DND-41 (cell line): ENCODE results near the gene ZNF653.
"Not testable (repeated sequence)": the region's sequence is repeated elsewhere in the genome, so short reads cannot be mapped to it uniquely, and the experiment has no call there.

Experiments
- ATAC-seq: fragments of 200-7000 bp; cut with Tn5 transposase; 3 replicates; pipeline ENCODE4 v1.9.1; 2021; ENCODE audit warnings: low read depth; ENCODE audit not compliant: insufficient read depth
- DNase-seq: peaks from one replicate; pipeline ENCODE4 v3.0.0-alpha.2; 2020
- H2AFZ ChIP-seq: 2 replicates; pipeline ENCODE4 v1.6.0; 2012; ENCODE audit warnings: low read depth, low read length
- H3K27ac ChIP-seq: 2 replicates; pipeline ENCODE4 v1.5.1; 2012; ENCODE audit warnings: low read length, inconsistent platforms
- H3K27me3 ChIP-seq: fragments of 200-600 bp; sonication (generic); 2 replicates; pipeline ENCODE4 v1.6.0; 2012; ENCODE audit warnings: low read length, mild to moderate bottlenecking, inconsistent platforms; ENCODE audit not compliant: insufficient read depth, poor library complexity
- H3K36me3 ChIP-seq: 2 replicates; pipeline ENCODE4 v1.5.1; 2012; ENCODE audit warnings: low read length, inconsistent platforms; ENCODE audit not compliant: insufficient read depth
- H3K4me1 ChIP-seq: 2 replicates; pipeline ENCODE4 v1.5.1; 2012; ENCODE audit warnings: mild to moderate bottlenecking, low read length; ENCODE audit not compliant: insufficient read depth
- H3K4me2 ChIP-seq: 2 replicates; pipeline ENCODE4 v1.6.0; 2012; ENCODE audit warnings: mild to moderate bottlenecking, moderate library complexity, low read length, inconsistent platforms; ENCODE audit not compliant: insufficient read depth
- H3K4me3 ChIP-seq, 2 experiments: fragments of 200-600 bp in 1 of 2; shearing (Covaris generic) in 1 of 2; 2 replicates each; pipeline ENCODE4 v1.5.1; 2012 to 2016; ENCODE audit warnings: inconsistent platforms in 2 of 2, low read length in 2 of 2, mild to moderate bottlenecking in 2 of 2, low read depth in 1 of 2, moderate library complexity in 1 of 2
- H3K79me2 ChIP-seq: 2 replicates; pipeline ENCODE4 v1.6.0; 2012; ENCODE audit warnings: low read length, inconsistent platforms; ENCODE audit not compliant: insufficient read depth
- H3K9ac ChIP-seq: 2 replicates; pipeline ENCODE4 v1.6.0; 2012; ENCODE audit warnings: low read depth, mild to moderate bottlenecking, inconsistent platforms, low read length, moderate library complexity
- H3K9me3 ChIP-seq: 2 replicates; pipeline ENCODE4 v1.5.1; 2012; ENCODE audit warnings: low read length, moderate library complexity, mild to moderate bottlenecking, inconsistent platforms; ENCODE audit not compliant: insufficient read depth, severe bottlenecking
- H4K20me1 ChIP-seq: 2 replicates; pipeline ENCODE4 v1.6.0; 2012; ENCODE audit warnings: low read length; ENCODE audit not compliant: insufficient read depth
- EZH2 ChIP-seq: IDR thresholded peaks from 3 replicates; pipeline ENCODE4 v1.6.1; 2012; ENCODE audit warnings: borderline replicate concordance, low read depth, mild to moderate bottlenecking, moderate library complexity, low read length, inconsistent platforms; ENCODE audit not compliant: severe bottlenecking
- TF ChIP-seq, protein P1 (sequence below): IDR thresholded peaks from 2 replicates; pipeline ENCODE4 v1.5.1; 2012; ENCODE audit warnings: borderline replicate concordance, low read length, moderate library complexity, mild to moderate bottlenecking; ENCODE audit not compliant: poor library complexity, severe bottlenecking; ENCODE audit errors: extremely low read depth

ZNF653 gene

DNA sequence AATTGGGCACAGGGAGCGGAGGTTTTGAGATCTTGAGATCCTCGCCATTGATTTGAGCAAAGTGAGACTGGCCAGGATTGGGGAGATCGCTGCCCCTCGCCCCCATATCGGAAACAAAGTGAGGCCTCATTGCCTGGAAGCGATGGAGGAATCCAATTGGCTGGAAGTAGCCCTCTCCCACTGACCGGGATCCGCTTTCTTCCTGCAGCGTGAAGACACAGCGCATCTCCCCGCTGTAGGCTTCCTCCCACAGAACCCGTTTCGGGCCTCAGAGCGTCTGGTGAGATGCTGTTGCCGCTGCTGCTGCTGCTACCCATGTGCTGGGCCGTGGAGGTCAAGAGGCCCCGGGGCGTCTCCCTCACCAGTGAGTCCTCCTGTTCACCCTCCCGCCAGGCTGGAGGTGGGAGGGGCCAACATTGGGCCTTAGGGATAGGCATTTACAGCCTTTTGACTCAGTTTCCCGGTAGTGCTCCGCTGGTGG, 69.8 kb downstream of the ZNF653 start:
- Histone ChIP-seq H2AFZ (peak overlapping the region; percentile 82), H3K27me3 (no peaks in the 10 kb centered on the region)
- no peak for DNase-seq

DNA sequence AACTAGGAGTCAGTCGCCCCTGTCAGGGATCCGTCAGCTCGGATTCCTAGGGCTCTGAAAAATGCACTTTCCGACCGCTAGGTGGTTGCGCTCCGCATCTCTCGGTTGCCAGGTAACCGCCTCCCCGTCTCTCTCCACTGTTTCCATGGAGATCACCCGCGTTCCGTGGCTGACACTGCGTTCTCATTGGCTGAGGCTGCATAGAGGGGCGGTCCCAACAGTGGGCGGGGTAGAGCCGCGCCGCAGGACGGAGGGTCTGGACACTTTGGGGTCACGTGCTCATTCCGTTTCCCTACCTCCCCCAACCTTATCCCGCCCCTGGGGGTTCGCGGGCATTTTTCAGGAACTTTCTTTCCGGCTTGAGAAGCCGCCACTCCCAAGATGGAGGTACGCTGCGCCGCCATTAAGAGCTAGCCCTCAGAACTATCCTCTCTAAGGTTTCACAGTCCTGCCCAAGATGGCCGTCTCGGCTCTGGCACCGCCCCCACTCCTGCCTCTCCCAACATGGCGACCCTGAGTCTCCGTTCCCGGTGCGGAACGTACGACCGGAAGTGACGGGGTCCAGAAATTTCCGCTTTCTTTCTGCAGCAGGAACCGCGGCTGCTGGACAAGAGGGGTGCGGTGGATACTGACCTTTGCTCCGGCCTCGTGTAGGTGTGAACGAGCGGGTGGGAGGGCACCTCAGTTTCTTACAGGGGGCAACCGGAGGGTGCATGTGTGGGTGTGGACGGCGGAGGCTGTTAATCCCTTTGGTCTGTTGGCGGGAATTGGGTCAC, 70.4 kb downstream of the ZNF653 start, which contains the start of the genes ODAD3 and PRKCSH:
Gene ODAD3, minus strand, starts transcription at position 65 of the 776 bp plus-strand sequence. CDS start 105 bp downstream, outside the sequence.
Gene PRKCSH, plus strand, starts transcription at position 579 of the 776 bp plus-strand sequence. CDS start 483 bp downstream, outside the sequence.
- TF ChIP-seq EZH2, result no peak
- TF ChIP-seq, protein P1, sequence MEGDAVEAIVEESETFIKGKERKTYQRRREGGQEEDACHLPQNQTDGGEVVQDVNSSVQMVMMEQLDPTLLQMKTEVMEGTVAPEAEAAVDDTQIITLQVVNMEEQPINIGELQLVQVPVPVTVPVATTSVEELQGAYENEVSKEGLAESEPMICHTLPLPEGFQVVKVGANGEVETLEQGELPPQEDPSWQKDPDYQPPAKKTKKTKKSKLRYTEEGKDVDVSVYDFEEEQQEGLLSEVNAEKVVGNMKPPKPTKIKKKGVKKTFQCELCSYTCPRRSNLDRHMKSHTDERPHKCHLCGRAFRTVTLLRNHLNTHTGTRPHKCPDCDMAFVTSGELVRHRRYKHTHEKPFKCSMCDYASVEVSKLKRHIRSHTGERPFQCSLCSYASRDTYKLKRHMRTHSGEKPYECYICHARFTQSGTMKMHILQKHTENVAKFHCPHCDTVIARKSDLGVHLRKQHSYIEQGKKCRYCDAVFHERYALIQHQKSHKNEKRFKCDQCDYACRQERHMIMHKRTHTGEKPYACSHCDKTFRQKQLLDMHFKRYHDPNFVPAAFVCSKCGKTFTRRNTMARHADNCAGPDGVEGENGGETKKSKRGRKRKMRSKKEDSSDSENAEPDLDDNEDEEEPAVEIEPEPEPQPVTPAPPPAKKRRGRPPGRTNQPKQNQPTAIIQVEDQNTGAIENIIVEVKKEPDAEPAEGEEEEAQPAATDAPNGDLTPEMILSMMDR, result peak; percentile 94
- peak within 1 kb of the TSS; percentile 86 for H2AFZ ChIP-seq

More for the DNA sequence above, 69.8 kb downstream of the ZNF653 start:
- peaks cover 36% of the 10 kb centered on the region for H3K4me1 ChIP-seq
- peak overlapping the region; percentile 71 for H3K9ac ChIP-seq
- TF ChIP-seq, protein P1, result no peak
- no peak for TF ChIP-seq EZH2
- H3K36me3 ChIP-seq, result peaks cover 43% of the 10 kb centered on the region
- peak overlapping the region; percentile 86 for H3K4me2 ChIP-seq
- no peak for ATAC-seq
- peak overlapping the region; percentile 50 to 82; a peak in 3 of 4 replicates for H3K4me3 ChIP-seq
- peaks cover 28% of the 10 kb centered on the region for H3K79me2 ChIP-seq
- no peaks in the 10 kb centered on the region for H3K9me3 ChIP-seq
- H3K27ac ChIP-seq, result peak overlapping the region; percentile 89
- H4K20me1 ChIP-seq, result peaks cover 17% of the 10 kb centered on the region

DNA sequence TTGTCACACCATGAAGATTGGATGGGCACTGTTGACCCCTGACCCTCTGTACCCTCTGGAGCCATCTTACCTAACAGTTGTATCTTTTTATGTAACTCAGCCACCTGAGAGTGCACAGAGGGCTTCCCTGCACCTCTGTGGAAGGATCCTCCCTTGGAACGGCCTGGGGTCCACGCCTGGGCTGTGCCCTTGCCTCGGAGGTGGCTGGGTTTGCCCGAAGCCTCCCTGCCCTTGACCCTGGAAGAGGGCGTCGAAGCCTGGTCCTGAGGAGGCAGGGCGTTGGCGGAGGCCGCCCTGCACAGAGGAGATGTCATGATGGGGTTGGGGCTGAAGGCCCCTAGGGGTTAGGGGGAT, 71.0 kb downstream of the ZNF653 start:
- DNase-seq (no peak), ATAC-seq (peak; percentile 7)
- H3K27me3 ChIP-seq, result no peaks in the 10 kb centered on the region
- H4K20me1 ChIP-seq, result peaks cover 14% of the 10 kb centered on the region
- H3K27ac ChIP-seq, result peak overlapping the region; percentile 49
- peak overlapping the region; percentile 80 for H3K4me2 ChIP-seq
- peak overlapping the region in 1 of 2 experiments; percentile 82; a peak in 3 of 4 replicates for H3K4me3 ChIP-seq
- peaks cover 34% of the 10 kb centered on the region for H3K36me3 ChIP-seq
- peaks cover 32% of the 10 kb centered on the region for H3K4me1 ChIP-seq
- no peaks in the 10 kb centered on the region for H3K9me3 ChIP-seq
- peak overlapping the region; percentile 86 for H2AFZ ChIP-seq
- H3K79me2 ChIP-seq, result peaks cover 25% of the 10 kb centered on the region
- TF ChIP-seq EZH2, result no peak
- TF ChIP-seq, protein P1, result no peak
- peak overlapping the region; percentile 51 for H3K9ac ChIP-seq

More for the DNA sequence above, 70.4 kb downstream of the ZNF653 start, which contains the start of the genes ODAD3 and PRKCSH:
- peak within 1 kb of the TSS; percentile 50 to 82; a peak in 3 of 4 replicates for H3K4me3 ChIP-seq
- no peaks in the 10 kb centered on the region for H3K27me3 ChIP-seq
- peak within 1 kb of the TSS; percentile 71 for H3K9ac ChIP-seq
- peaks cover 32% of the 10 kb centered on the region for H3K4me1 ChIP-seq
- DNase-seq (peak; percentile 100), ATAC-seq (peak; percentile 94)
- H3K79me2 ChIP-seq, result peaks cover 25% of the 10 kb centered on the region
- peak within 1 kb of the TSS; percentile 86 for H3K4me2 ChIP-seq
- H3K36me3 ChIP-seq, result peaks cover 37% of the 10 kb centered on the region
- peaks cover 14% of the 10 kb centered on the region for H4K20me1 ChIP-seq
- peak within 1 kb of the TSS; percentile 89 for H3K27ac ChIP-seq
- no peaks in the 10 kb centered on the region for H3K9me3 ChIP-seq

DNA sequence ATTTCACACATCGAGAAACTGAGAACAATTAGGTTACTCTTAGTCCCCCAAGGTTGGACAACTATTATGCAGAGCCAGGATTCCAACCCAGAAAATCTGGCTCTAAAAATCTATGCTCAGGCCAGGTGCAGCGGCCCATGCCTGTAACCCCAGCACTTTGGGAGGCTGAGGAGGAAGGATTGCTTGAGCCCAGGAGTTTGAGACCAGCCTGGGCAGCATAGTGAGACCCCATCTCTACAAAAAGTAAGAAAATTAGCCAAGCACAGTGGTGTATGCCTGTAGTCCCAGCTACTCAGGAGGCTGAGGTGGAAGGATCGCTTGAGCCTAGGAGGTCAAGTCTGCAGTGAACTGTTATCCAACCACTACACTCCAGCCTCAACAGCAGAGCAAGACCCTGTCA, 72.1 kb downstream of the ZNF653 start:
- peaks cover 22% of the 10 kb centered on the region for H3K79me2 ChIP-seq
- H3K4me2 ChIP-seq, H3K4me3 ChIP-seq, H3K27me3 ChIP-seq, ATAC-seq, H3K27ac ChIP-seq, H3K9ac ChIP-seq, DNase-seq, H3K9me3 ChIP-seq: not testable (repeated sequence)
- 0 out of 2 replicates have a peak overlapping the region, but pooled peaks have one; percentile 21 for H2AFZ ChIP-seq
- H4K20me1 ChIP-seq, result peaks cover 14% of the 10 kb centered on the region
- peaks cover 32% of the 10 kb centered on the region for H3K4me1 ChIP-seq
- H3K36me3 ChIP-seq, result peaks cover 26% of the 10 kb centered on the region
